Hepatocyte (in vitro differentiated cells): Measurements from ENCODE around the gene PSG6. TPM values are rescaled to one million over a fixed set of nuclear protein-coding genes. Genes with fewer than 3 reads are reported as not detected.
"Not testable (repeated sequence)": the region's sequence is repeated elsewhere in the genome, so short reads cannot be mapped to it uniquely, and the experiment has no call there.

ENCODE experiments used
- DNase-seq: peaks from one replicate; pipeline ENCODE4 v3.0.0-alpha.2; 2016; ENCODE audit warnings: low spot score
- H2AFZ ChIP-seq: fragments of 200-600 bp; sonication (generic); 2 replicates; pipeline ENCODE4 v1.6.0; 2016; ENCODE audit warnings: antibody characterized with exemption, mild to moderate bottlenecking
- H3K27ac ChIP-seq: fragments of 200-600 bp; sonication (generic); 2 replicates; pipeline ENCODE4 v1.5.1; 2016; ENCODE audit warnings: mild to moderate bottlenecking
- H3K27me3 ChIP-seq: fragments of 200-600 bp; sonication (generic); 2 replicates; pipeline ENCODE4 v1.6.1; 2016
- H3K36me3 ChIP-seq: fragments of 200-600 bp; sonication (generic); replicated peaks from 2 replicates; pipeline ENCODE4 v1.5.1; 2016; ENCODE audit warnings: low read depth; ENCODE audit not compliant: insufficient read depth
- H3K4me1 ChIP-seq: fragments of 200-600 bp; sonication (generic); 2 replicates; pipeline ENCODE4 v1.5.1; 2016; ENCODE audit warnings: mild to moderate bottlenecking, moderate library complexity; ENCODE audit not compliant: insufficient read depth
- H3K4me2 ChIP-seq: fragments of 200-600 bp; sonication (generic); 2 replicates; pipeline ENCODE4 v1.6.0; 2016
- H3K4me3 ChIP-seq: fragments of 200-600 bp; sonication (generic); 2 replicates; pipeline ENCODE4 v1.5.1; 2016; ENCODE audit warnings: mild to moderate bottlenecking
- H3K79me2 ChIP-seq: fragments of 200-600 bp; sonication (generic); 2 replicates; pipeline ENCODE4 v1.6.0; 2017; ENCODE audit warnings: mild to moderate bottlenecking
- H3K9me2 ChIP-seq: fragments of 200-600 bp; sonication (generic); replicated peaks from 2 replicates; pipeline ENCODE4 v1.6.0; 2017; ENCODE audit warnings: mild to moderate bottlenecking; ENCODE audit not compliant: insufficient read depth
- H3K9me3 ChIP-seq: fragments of 200-600 bp; sonication (generic); 2 replicates; pipeline ENCODE4 v1.5.1; 2016; ENCODE audit warnings: low read depth, mild to moderate bottlenecking
- H4K20me1 ChIP-seq: fragments of 200-600 bp; sonication (generic); 2 replicates; pipeline ENCODE4 v1.6.0; 2016; ENCODE audit warnings: mild to moderate bottlenecking; ENCODE audit not compliant: insufficient read depth, poor library complexity, severe bottlenecking
- EZH2 ChIP-seq: fragments of 200-600 bp; sonication (generic); IDR thresholded peaks from 2 replicates; pipeline ENCODE4 v1.6.1; 2016; ENCODE audit warnings: antibody characterized with exemption, mild to moderate bottlenecking, borderline replicate concordance
- EZH2phosphoT487 ChIP-seq: fragments of 200-600 bp; sonication (generic); IDR thresholded peaks from one replicate; pipeline ENCODE4 v1.6.1; 2018; ENCODE audit warnings: antibody characterized with exemption, mild to moderate bottlenecking, low read depth, moderate library complexity; ENCODE audit not compliant: unreplicated experiment, severe bottlenecking
- WGBS: methylation state at CpG from one replicate; pipeline ENCODE4 v1.1.6; 2016; ENCODE audit warnings: low lambda C conversion rate; ENCODE audit errors: missing lambda C conversion rate; 5-methylcytosine and 5-hydroxymethylcytosine counted together
- polyA plus RNA-seq: library from polyadenylated mRNA; unstranded; fragments of >200 nt; fragmentation: Nextera tagmentation; extraction: Ambion mirVana; gene quantifications from 2 replicates; pipeline ENCODE4 v1.2.1, GENCODE V29; 2016
- total RNA-seq: library from RNA; depleted of rRNA; stranded (reverse); fragments of >200 nt; gene quantifications from 2 replicates; pipeline ENCODE4 v1.2.3, GENCODE V29; 2014
- TF ChIP-seq, protein P1 (sequence below): fragments of 200-600 bp; sonication (generic); IDR thresholded peaks from 2 replicates; pipeline ENCODE4 v1.5.1; 2016; ENCODE audit warnings: antibody characterized with exemption, mild to moderate bottlenecking; ENCODE audit not compliant: poor library complexity

The PSG6 gene
- total and polyA plus RNA-seq, 2 experiments from 2014 or later: not detected

DNA sequence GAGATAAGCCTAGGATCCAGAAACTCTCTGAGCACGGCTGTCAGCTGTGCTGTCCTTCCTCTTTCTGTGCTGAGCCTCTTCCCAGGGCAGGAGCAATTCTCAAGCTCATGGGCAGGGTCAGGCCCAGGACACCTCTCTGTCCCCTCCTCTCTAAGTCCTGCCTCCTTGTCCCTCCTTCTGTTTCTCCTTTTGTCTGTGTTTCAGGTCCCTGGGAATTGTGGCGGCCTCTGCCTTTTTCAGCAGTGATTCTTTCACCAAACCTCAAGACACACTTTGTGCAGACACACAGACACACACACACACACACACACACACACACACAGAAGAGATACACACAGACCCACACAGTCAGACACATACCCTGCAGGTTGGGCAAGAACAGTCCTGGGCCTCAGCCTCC is 38.1 kb downstream of the PSG6 start, which contains the start of gene PSG1:
Gene PSG1, minus strand, starts transcription at position 101 of the 400 bp plus-strand sequence. CDS start 132 bp downstream, outside the sequence.
- Histone ChIP-seq H3K4me2 (no peak within 1 kb of the TSS), H3K4me3 (no peak within 1 kb of the TSS), H3K4me1 (no peaks in the 10 kb centered on the region), H3K36me3 (no peaks in the 10 kb centered on the region), H2AFZ (no peak within 1 kb of the TSS), H4K20me1 (no peaks in the 10 kb centered on the region), H3K9me2 (no peaks in the 10 kb centered on the region), H3K9me3 (no peaks in the 10 kb centered on the region), H3K79me2 (no peaks in the 10 kb centered on the region), H3K27me3 (no peaks in the 10 kb centered on the region), H3K27ac (no peak within 1 kb of the TSS)
- TF ChIP-seq EZH2phosphoT487 (no peak), EZH2 (no peak)
- TF ChIP-seq, protein P1, sequence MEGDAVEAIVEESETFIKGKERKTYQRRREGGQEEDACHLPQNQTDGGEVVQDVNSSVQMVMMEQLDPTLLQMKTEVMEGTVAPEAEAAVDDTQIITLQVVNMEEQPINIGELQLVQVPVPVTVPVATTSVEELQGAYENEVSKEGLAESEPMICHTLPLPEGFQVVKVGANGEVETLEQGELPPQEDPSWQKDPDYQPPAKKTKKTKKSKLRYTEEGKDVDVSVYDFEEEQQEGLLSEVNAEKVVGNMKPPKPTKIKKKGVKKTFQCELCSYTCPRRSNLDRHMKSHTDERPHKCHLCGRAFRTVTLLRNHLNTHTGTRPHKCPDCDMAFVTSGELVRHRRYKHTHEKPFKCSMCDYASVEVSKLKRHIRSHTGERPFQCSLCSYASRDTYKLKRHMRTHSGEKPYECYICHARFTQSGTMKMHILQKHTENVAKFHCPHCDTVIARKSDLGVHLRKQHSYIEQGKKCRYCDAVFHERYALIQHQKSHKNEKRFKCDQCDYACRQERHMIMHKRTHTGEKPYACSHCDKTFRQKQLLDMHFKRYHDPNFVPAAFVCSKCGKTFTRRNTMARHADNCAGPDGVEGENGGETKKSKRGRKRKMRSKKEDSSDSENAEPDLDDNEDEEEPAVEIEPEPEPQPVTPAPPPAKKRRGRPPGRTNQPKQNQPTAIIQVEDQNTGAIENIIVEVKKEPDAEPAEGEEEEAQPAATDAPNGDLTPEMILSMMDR: no peak
- WGBS: 55% methylated on average over 2 of the region's 2 CpGs
- no peak for DNase-seq

DNA sequence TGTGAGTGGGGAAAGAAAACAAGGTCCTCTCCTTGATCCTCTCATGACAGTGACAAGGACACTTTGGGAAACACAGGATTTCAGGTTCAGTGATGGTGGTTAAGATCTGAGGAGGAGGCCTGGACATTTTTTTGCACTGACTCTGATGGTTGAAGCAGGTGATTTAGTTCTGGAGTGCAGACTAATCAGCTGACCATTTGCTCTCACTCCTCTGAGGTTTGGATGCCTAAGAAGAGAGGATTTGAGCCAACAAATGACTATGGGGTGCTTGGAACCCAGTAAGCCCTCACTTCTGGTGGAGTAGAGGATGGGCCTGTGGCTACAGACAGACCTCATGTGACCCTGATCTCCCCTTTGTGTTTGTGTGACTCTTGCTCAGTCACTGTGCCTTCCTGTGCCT is 41.1 kb downstream of the PSG6 start:
- not testable (repeated sequence) for H4K20me1 ChIP-seq, H3K4me1 ChIP-seq, DNase-seq, H3K9me3 ChIP-seq, H2AFZ ChIP-seq, H3K9me2 ChIP-seq, H3K79me2 ChIP-seq, H3K36me3 ChIP-seq, H3K27ac ChIP-seq, H3K4me3 ChIP-seq, H3K4me2 ChIP-seq, H3K27me3 ChIP-seq

DNA sequence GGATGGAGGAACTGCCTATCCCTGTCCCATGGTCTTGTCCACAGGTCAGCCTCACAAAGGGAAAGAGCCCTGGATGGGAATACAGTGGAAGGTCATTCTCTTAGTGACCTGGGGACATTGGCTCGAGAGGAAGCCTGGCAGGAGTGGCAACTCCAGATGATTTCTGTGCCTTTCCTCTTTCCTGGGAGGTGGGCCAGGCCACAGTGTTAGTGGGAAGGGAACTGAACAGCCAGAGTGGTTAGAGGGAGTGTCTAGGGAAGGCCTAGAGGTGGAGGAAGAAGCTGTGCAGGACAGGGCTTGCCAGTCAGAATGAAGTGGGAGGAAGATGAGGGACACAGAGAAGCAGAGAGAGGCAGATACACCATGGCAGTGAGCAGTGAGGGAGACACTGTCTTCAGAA is 41.8 kb downstream of the PSG6 start:
- H3K4me1 ChIP-seq, H3K9me2 ChIP-seq, H2AFZ ChIP-seq, H4K20me1 ChIP-seq, H3K79me2 ChIP-seq, H3K4me3 ChIP-seq, H3K4me2 ChIP-seq, H3K36me3 ChIP-seq, H3K27me3 ChIP-seq, H3K9me3 ChIP-seq, DNase-seq, H3K27ac ChIP-seq: not testable (repeated sequence)
- 53% methylated on average over 1 of the region's 1 CpG for WGBS

DNA sequence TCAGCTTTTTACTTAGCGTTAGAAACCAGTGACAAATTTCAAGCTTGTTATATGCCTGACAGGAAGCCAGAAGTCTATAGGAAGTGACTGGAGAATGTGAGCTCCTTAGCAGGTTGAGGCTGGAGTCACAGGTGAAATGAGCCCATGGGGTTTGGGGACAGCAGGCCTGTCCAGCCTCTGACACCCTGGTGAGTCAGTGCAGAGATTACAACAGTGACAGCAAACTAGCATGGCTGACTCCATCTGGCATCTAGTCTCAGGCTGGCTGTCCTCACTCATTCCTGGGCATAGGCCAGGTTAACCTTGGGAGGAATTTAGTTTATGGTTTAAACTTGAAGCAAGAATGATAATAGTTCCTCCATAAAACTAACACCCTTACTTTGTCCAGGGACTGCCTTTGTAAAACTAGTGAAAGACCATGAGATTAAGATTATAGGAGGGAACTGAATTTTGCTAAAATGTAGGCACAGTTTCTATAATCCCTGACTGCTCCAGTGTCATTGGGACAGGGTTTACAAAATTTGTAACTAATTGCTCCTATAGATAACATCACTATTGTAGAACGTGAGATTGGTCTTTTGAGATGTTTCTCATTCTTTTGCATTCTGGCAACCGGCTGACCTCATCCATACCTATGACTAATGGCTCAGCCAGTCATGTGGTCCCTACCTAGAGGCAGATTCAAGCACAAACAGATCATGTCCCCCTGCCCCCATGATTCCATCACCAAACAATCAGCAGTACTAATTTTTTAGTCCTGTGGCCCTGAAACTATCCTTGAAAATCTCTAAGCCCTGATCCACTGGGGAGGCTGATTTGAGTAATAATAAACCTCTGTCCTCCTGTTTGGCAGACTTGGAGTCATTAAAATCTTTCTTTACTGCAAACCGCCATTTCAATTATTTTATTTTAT is 42.5 kb downstream of the PSG6 start:
- not testable (repeated sequence) for H3K4me1 ChIP-seq, H3K27ac ChIP-seq, H3K9me3 ChIP-seq, H2AFZ ChIP-seq, H3K4me3 ChIP-seq, H3K79me2 ChIP-seq, H3K4me2 ChIP-seq, H4K20me1 ChIP-seq, H3K9me2 ChIP-seq, H3K27me3 ChIP-seq, H3K36me3 ChIP-seq, DNase-seq
- WGBS: 74% methylated on average over 4 of the region's 4 CpGs

DNA sequence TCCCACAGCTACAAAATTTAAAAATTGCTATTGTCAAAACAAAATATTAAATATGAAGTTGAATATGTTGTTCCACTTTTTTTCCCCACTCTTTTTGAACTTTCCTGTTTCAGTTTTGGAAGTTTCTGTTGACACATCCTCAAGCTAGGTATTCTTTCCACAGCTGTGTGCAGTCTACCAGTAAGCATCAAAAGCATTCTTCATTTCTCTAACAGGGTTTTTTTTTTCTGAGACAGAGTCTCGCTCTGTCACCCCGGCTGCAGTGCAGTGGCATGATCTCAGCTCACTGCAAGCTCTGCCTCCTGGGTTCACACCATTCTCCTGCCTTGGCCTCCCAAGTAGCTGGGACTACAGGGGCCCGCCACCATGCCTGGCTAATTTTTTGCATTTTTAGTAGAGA is 43.6 kb downstream of the PSG6 start:
- H3K36me3 ChIP-seq, H3K27ac ChIP-seq, H2AFZ ChIP-seq, H3K27me3 ChIP-seq, H3K9me3 ChIP-seq, H3K79me2 ChIP-seq, H3K4me3 ChIP-seq, H3K4me2 ChIP-seq, H3K9me2 ChIP-seq, H3K4me1 ChIP-seq, DNase-seq, H4K20me1 ChIP-seq: not testable (repeated sequence)
- 72% methylated on average over 3 of the region's 3 CpGs for WGBS
